T47D (cell line): ENCODE results near the gene RASSF8.

Experiments
- DNase-seq, 2 experiments: peaks; one replicate each; pipeline versions ENCODE4 v3.0.0 to v3.0.0-alpha.2; 2011 to 2012; ENCODE audit warnings: low read depth in 1 of 2, low spot score in 1 of 2
- JUND ChIP-seq: IDR thresholded peaks from 2 replicates; pipeline ENCODE4 v1.6.1; 2012; ENCODE audit warnings: low read depth
- in situ Hi-C: cut with HindIII; loops from 2 replicates; pipeline ENCODE4 v1.10.0; 2016; ENCODE audit warnings: low sequenced_read_pairs, low pct_unique_long_range_greater_than_20kb

RASSF8 gene

DNA sequence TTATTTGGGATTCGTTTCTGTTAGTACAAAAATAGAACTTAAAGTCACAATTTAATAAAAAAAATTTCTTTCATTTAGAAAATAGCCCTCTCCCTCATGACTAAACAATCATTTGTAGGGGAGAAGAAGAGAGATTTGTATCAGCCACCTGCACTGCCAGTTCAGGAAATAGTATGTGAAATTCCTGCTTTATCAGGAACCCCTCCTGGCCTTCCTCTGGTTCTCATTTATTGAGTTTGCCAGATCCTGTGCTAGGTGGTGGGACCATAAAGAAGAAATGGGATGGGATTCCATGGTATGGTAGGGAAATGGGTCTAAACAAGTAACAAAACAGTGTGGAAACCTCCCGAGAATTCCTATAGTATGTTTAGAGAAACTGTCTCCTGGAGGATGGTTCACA lies 30.0 kb downstream of the RASSF8 start:
- DNase-seq, result no peak
- TF ChIP-seq JUND, result no peak
- in situ Hi-C loops, result no loop called here

DNA sequence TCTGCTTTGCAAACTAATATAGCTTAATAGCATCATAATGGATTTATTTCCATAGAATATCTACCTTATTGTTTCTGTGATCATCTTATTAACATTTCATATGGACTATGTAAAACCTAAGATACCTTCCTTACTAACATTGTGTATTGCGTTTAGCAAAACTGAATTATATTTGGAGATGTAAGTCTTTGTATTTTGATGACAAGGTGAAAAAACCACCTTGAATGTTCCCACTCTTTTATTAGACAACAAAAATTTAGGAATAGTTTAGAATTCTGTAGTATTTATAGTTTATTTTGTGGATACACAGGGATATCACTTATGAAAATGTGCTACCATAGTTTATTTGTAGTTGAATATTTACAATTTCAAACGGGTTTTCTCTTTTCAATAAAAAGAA lies 32.0 kb downstream of the RASSF8 start:
- in situ Hi-C loops, result no loop called here
- DNase-seq, result no peak
- no peak for TF ChIP-seq JUND

DNA sequence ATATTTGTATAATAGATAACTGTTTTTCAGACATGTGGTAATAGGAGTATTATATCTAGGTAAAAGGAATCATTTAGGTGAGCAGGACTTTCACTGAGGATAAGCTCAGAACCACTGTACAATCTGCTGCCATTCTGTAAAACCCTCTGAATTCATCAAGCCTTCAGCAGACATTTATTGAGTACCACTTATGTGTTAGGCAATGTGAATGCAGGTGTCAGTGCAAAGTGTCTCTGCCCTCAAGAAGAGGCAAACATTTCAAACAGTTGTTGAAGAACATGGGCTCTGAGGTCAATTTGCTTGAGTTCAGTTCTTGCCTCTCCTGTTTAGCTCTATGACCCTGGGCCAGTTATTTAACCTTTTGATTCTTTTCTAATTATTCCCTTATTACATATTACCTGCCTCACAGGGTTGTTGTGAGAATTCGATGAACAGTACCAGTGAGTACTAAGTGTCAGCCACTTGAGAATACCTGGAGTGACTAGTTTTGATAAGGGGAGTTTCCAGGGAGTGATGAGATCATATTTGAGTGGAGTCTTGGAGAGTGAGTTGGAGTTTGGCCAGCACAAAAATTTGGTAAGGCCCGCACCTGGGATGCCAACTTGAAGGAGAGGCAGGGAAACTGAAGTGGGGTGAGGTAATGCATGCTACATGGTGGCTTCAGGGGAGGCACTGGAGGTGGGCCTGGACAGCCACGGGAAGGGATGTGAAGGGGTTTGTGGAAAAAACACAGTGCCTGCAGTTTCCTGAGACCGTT lies 33.7 kb downstream of the RASSF8 start:
- TF ChIP-seq JUND, result no peak
- in situ Hi-C loops, result no loop called here
- DNase-seq, result no peak

DNA sequence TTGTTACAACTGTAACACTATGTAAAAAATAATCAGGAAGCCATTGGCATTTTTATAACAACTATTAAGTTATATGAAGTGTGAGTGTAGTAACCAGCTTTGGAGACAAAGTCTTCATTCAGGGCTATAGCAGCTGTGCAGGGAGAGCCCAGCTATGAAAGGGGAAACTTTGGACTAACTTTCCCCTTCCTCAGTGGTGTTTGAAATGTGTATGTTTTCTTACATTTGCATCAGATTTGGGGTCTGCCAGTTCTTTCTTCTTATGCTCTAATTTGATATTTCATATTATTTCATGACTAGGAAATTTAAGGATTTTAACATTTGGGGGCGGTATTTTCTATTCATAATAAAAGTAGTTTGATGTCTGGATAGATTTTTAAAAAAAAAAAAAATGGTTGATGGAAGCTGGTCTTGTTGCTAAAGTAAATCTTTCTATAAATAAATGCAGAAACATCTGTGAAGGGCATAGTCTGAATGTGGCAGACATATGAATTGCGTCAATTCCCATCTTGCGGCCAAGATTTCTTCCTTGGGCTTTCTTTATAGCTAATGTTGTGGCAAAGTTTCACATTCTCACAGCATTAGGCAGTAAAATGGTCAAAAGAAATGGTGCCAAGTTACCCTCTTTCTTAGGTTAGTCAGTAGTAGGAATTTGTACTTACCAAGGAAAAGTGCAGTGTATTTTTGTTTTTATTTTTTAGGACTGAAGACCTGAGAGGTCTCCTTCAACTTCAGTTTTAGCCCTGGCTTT lies 35.6 kb downstream of the RASSF8 start:
- in situ Hi-C loops, result no loop called here
- TF ChIP-seq JUND, result no peak
- DNase-seq, result no peak

DNA sequence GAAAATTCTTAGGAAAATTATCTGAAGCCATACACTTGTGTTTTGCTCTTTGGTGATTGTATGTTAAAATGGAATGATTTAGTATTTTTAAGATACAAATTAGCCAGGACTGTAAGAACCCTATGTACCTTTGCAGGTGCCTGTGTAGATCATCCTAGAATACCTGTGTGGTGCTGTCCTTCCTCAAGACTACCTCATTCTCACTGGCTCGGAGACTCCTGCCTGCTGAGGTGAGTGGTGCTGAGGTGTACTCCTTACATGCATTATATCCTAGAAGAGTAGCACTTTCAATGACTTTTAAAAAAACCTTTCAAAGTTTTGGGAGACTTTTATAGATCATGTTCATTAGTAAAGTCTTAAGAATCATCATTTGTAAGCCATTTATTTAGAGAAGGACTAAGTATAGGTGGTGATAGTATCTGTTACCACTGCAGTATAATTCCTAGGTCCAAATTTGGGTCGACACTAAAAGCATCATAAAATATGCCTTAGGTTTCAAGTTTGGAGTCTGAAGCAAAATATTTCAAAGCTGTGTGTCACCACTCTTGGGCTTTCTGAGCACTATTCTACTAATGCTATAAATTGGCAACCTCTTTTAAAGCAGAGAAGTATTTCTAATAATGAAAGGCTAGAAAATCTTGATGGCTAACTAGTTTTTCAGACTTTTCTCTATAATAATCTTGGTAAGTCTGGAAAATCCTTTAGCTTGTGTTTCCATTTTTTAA lies 36.6 kb downstream of the RASSF8 start:
- in situ Hi-C loops, result no loop called here
- TF ChIP-seq JUND, result no peak
- no peak for DNase-seq

DNA sequence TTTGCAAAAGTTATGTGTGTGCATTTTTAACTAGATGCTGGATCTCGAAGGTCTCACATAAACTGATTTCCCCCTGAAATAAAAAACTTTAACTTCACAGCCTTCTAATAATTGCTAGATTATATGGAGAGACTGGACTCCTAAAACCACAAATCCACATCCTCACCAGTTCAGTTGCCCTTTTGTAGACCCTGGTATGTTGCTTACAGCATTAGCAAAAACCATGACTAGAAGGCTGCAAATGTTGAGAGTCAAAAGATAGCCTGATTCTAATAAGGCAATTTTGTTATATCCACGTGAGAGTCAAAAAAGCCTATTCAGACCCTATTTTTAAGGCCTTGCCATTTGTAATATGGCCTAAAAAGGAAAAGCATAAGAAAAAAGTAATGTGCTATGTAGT lies 37.4 kb downstream of the RASSF8 start:
- in situ Hi-C loops, result no loop called here
- no peak for DNase-seq
- TF ChIP-seq JUND, result no peak

DNA sequence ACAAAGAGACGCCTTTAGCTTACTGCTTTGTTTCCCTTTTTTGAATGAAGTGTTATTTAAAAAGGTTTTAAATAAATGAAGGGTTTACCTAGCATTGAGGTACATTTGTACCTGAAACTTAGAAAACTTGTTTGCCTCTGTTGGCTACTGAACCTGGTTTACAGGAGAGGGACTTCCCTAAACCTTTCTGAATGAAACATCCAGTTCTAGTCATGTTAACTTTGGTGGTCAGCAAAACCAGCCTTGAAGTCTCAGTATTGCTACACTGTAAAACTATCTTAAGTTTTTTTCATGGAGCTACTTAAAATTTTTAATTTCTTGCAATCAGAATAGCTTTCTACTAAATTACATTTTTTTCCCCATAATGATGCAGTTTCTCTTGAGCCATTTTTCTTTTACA lies 38.2 kb downstream of the RASSF8 start:
- no peak for DNase-seq
- TF ChIP-seq JUND, result no peak
- in situ Hi-C loops, result no loop called here

DNA sequence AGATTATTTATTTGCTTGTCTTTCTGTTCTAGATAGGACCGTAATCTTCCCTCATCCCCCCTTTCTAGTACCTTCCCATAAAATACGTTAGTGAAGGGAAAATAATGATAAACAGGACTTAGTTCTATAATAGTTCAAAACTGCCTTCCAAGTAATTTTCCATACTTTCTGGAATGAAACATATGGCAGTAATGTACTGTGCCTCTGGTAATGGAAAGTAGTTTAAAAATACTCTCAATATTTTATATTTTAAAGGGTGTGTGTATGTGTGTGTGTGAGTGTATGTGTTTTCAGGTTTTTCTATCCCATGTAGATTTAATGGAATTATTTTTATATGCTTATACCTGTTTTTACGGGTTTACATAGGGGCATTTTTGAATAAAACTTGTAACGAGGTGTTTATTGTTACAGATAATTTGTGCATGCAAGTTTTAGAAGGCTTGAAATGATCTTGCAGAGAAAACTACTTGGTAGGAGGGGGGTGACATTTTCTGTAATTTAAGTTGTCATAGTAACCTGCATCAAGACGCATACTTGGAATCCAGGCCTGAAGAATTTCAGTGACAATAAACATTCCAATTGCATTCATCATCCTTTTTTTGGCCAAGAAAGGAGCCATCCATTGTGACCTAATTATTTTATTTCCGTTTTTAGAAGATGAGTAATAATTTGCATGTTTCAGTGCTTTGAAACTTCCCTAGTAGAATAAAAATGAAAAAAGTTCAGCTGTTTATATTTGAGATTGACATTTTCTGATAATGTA lies 38.9 kb downstream of the RASSF8 start:
- no peak for DNase-seq
- TF ChIP-seq JUND, result no peak
- in situ Hi-C loops, result no loop called here

DNA sequence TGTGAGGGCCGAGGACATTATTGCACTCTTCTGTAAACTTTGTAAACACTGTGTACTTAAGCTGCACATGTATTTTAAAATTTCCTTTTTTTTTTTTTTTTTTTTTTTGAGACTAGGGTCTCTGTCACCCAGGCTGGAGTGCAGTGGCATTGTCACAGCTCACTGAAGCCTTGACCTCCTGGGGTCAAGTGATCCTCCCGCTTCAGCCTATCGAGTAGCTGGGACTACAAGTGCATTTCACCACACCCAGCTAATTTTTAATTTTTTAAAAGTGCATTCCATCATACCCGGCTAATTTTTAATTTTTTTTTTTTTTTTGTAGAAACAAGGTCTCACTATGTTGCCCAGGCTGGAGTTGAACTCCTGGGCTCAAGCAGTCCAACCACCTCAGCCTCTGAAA lies 42.4 kb downstream of the RASSF8 start:
- no peak for TF ChIP-seq JUND
- no peak for DNase-seq
- in situ Hi-C loops, result no loop called here

DNA sequence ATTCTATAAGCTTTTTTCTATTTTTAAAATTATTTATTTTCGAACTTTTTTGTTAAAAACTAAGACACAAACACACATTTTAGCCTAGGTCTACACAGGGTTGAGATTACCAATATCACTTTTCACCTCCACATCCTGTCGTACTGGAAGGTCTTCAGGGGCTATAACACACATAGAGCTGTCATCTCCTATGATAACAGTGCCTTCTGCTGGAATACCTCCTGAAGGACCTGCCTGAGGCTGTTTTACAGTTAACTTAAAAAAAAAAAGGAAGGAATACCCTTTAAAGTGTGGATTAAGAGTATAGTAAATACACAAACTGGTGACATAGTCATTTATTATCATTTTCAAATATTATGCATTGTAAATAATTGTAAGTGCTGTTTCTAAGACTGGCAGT lies 43.0 kb downstream of the RASSF8 start:
- TF ChIP-seq JUND, result no peak
- no peak for DNase-seq
- in situ Hi-C loops, result no loop called here

DNA sequence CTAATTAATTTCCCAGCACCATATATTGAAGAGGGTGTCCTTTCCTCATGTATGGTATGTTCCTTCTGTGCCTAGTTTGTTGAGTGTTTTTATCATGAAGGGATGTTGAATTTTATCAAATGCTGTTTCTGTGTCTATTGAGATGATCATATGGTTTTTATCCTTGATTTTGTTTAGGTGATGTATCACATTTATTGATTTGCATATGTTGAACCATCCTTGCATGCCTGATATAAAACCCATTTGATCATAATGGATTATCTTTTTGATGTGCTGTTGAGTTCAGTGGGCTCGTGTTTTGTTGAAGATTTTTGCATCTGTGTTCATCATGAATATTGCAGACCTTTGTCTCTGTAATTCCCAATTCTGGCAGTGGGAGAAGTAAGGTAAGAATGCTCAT lies 44.6 kb downstream of the RASSF8 start:
- in situ Hi-C loops, result no loop called here
- TF ChIP-seq JUND, result no peak
- DNase-seq, result no peak

DNA sequence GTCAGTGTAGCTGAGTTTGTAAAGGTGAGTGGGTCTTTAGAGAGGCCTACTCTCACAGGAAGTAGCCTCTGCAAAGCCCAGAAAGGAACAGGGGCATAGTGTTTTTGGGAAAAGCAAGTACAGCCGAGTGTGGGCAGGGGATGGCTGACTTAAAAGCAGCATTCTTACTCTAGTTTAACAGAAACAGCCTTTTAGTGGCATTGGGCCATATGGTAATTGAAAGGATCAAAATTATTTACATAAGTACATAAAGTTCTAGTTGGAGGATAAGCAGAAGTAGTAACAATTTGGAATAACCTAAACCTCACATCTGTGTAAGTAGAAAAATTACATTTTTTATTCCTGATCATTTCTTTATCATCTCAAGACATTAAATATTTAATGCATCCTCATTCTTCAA lies 49.1 kb downstream of the RASSF8 start:
- TF ChIP-seq JUND, result no peak
- in situ Hi-C loops, result no loop called here
- no peak for DNase-seq
